Effector memory CD4-positive, alpha-beta T cell (primary cell): Measurements from ENCODE around the gene ANTKMT.

Experiments
- DNase-seq, 3 donors: peaks; one replicate each; pipeline ENCODE4 v3.0.0-alpha.2; 2020
- H3K27ac ChIP-seq: 2 replicates; pipeline ENCODE4 v1.7.0; 2013; ENCODE audit warnings: mild to moderate bottlenecking, low read length, moderate library complexity; ENCODE audit not compliant: insufficient read depth, poor library complexity, severe bottlenecking
- H3K27me3 ChIP-seq: replicated peaks from 2 replicates; pipeline ENCODE4 v1.7.0; 2013; ENCODE audit warnings: mild to moderate bottlenecking, low read length; ENCODE audit not compliant: insufficient read depth, control insufficient read depth, poor library complexity, severe bottlenecking
- H3K36me3 ChIP-seq: 2 replicates; pipeline ENCODE4 v1.7.0; 2013; ENCODE audit warnings: mild to moderate bottlenecking, low read length, moderate library complexity; ENCODE audit not compliant: control insufficient read depth, insufficient read depth
- H3K4me1 ChIP-seq: 2 replicates; pipeline ENCODE4 v1.7.0; 2013; ENCODE audit warnings: low read length, mild to moderate bottlenecking; ENCODE audit not compliant: control insufficient read depth, insufficient read depth, poor library complexity, severe bottlenecking
- H3K4me3 ChIP-seq: 2 replicates; pipeline ENCODE4 v1.7.0; 2013; ENCODE audit warnings: low read length, low read depth, mild to moderate bottlenecking; ENCODE audit not compliant: insufficient read depth, poor library complexity, severe bottlenecking
- H3K9me3 ChIP-seq: 2 replicates; pipeline ENCODE4 v1.7.0; 2013; ENCODE audit warnings: mild to moderate bottlenecking, low read length, moderate library complexity; ENCODE audit not compliant: control insufficient read depth

The ANTKMT gene

GRCh38 chr16:681746-682427, 39.1 kb upstream of the ANTKMT start:
- DNase-seq, result no peak
- Histone ChIP-seq H3K36me3 (peaks cover 19% of the 10 kb centered on the region), H3K27me3 (no peaks in the 10 kb centered on the region), H3K27ac (no peak overlapping the region), H3K4me3 (no peak overlapping the region), H3K4me1 (peaks cover 47% of the 10 kb centered on the region), H3K9me3 (no peaks in the 10 kb centered on the region)

GRCh38 chr16:682493-683395, 38.2 kb upstream of the ANTKMT start:
- Histone ChIP-seq H3K4me3 (no peak overlapping the region), H3K27ac (no peak overlapping the region), H3K27me3 (no peaks in the 10 kb centered on the region), H3K9me3 (no peaks in the 10 kb centered on the region), H3K4me1 (peaks cover 42% of the 10 kb centered on the region), H3K36me3 (peaks cover 20% of the 10 kb centered on the region)
- DNase-seq, result no peak

GRCh38 chr16:683396-684070, 37.4 kb upstream of the ANTKMT start:
- H3K27ac ChIP-seq, result peak overlapping the region; percentile 75
- peaks cover 20% of the 10 kb centered on the region for H3K36me3 ChIP-seq
- no peak for DNase-seq
- no peaks in the 10 kb centered on the region for H3K9me3 ChIP-seq
- no peaks in the 10 kb centered on the region for H3K27me3 ChIP-seq
- H3K4me3 ChIP-seq, result peak overlapping the region; percentile 52
- peaks cover 42% of the 10 kb centered on the region for H3K4me1 ChIP-seq

GRCh38 chr16:684071-684794, 36.7 kb upstream of the ANTKMT start, which contains the start of gene JMJD8:
JMJD8 (minus strand) TSS chr16:684334; CDS start chr16:684319, 15 bp downstream.
- Histone ChIP-seq H3K27me3 (no peaks in the 10 kb centered on the region), H3K27ac (peak within 1 kb of the TSS; percentile 75), H3K36me3 (peaks cover 20% of the 10 kb centered on the region), H3K4me3 (peak within 1 kb of the TSS; percentile 52), H3K9me3 (no peaks in the 10 kb centered on the region), H3K4me1 (peaks cover 40% of the 10 kb centered on the region)
- peak; percentile 93 to 98 (median 96) for DNase-seq

GRCh38 chr16:684961-685696, 35.8 kb upstream of the ANTKMT start:
- H3K9me3 ChIP-seq, result no peaks in the 10 kb centered on the region
- H3K27me3 ChIP-seq, result no peaks in the 10 kb centered on the region
- DNase-seq, result no peak
- peaks cover 20% of the 10 kb centered on the region for H3K36me3 ChIP-seq
- H3K4me3 ChIP-seq, result no peak overlapping the region
- peak overlapping the region; percentile 75 for H3K27ac ChIP-seq
- peaks cover 43% of the 10 kb centered on the region for H3K4me1 ChIP-seq

GRCh38 chr16:685967-686366, 35.0 kb upstream of the ANTKMT start:
- H3K4me3 ChIP-seq, result no peak overlapping the region
- no peak for DNase-seq
- H3K4me1 ChIP-seq, result peaks cover 42% of the 10 kb centered on the region
- H3K36me3 ChIP-seq, result peaks cover 20% of the 10 kb centered on the region
- H3K27ac ChIP-seq, result no peak overlapping the region
- H3K27me3 ChIP-seq, result no peaks in the 10 kb centered on the region
- no peaks in the 10 kb centered on the region for H3K9me3 ChIP-seq

GRCh38 chr16:686459-687260, 34.3 kb upstream of the ANTKMT start:
- peaks cover 16% of the 10 kb centered on the region for H3K36me3 ChIP-seq
- H3K4me1 ChIP-seq, result peaks cover 38% of the 10 kb centered on the region

GRCh38 chr16:687499-687898, 33.4 kb upstream of the ANTKMT start:
- peaks cover 38% of the 10 kb centered on the region for H3K4me1 ChIP-seq
- H3K27me3 ChIP-seq, result no peaks in the 10 kb centered on the region
- H3K9me3 ChIP-seq, result no peaks in the 10 kb centered on the region
- peaks cover 10% of the 10 kb centered on the region for H3K36me3 ChIP-seq
- H3K27ac ChIP-seq, result no peak overlapping the region
- H3K4me3 ChIP-seq, result no peak overlapping the region
- no peak for DNase-seq

More at GRCh38 chr16:686459-687260, 34.3 kb upstream of the ANTKMT start:
- DNase-seq, result no peak
- Histone ChIP-seq H3K9me3 (no peaks in the 10 kb centered on the region), H3K4me3 (no peak overlapping the region), H3K27me3 (no peaks in the 10 kb centered on the region), H3K27ac (no peak overlapping the region)
